GM21367 (cell line): ENCODE data around the gene NOD1.

ENCODE experiments used
- ATAC-seq: cut with Tn5 transposase; IDR thresholded peaks from one replicate; pipeline ENCODE4 v1.9.1; 2021; ENCODE audit not compliant: unreplicated experiment

NOD1 gene

GRCh38 chr7:30470771-30471170, 7.8 kb downstream of the NOD1 start:
- ATAC-seq, result no peak

- no peak for ATAC-seq
Measured at GRCh38 chr7:30470163-30470770, 8.3 kb downstream of the NOD1 start.

- ATAC-seq, result no peak
Measured at GRCh38 chr7:30469303-30469702, 9.3 kb downstream of the NOD1 start.

- no peak for ATAC-seq
Measured at GRCh38 chr7:30468791-30469190, 9.8 kb downstream of the NOD1 start.

- ATAC-seq, result no peak
Measured at GRCh38 chr7:30468041-30468440, 10.5 kb downstream of the NOD1 start.

- ATAC-seq, result no peak
Measured at GRCh38 chr7:30467271-30467670, 11.3 kb downstream of the NOD1 start.

- no peak for ATAC-seq
Measured at GRCh38 chr7:30466266-30466665, 12.3 kb downstream of the NOD1 start.

- ATAC-seq, result no peak
Measured at GRCh38 chr7:30465811-30466180, 12.8 kb downstream of the NOD1 start.

- no peak for ATAC-seq
Measured at GRCh38 chr7:30465046-30465810, 13.4 kb downstream of the NOD1 start.

GRCh38 chr7:30464231-30464671, 14.3 kb downstream of the NOD1 start:
- no peak for ATAC-seq

- peak; percentile 45 for ATAC-seq
Measured at GRCh38 chr7:30463405-30464145, 15.0 kb downstream of the NOD1 start.

GRCh38 chr7:30462179-30462578, 16.4 kb downstream of the NOD1 start:
- no peak for ATAC-seq

- ATAC-seq, result no peak
Measured at GRCh38 chr7:30460246-30460633, 18.3 kb downstream of the NOD1 start.

- no peak for ATAC-seq
Measured at GRCh38 chr7:30459591-30460245, 18.9 kb downstream of the NOD1 start.

- ATAC-seq, result no peak
Measured at GRCh38 chr7:30458311-30458710, 20.3 kb downstream of the NOD1 start.

- no peak for ATAC-seq
Measured at GRCh38 chr7:30453921-30454320, 24.7 kb downstream of the NOD1 start.

- no peak for ATAC-seq
Measured at GRCh38 chr7:30453016-30453415, 25.6 kb downstream of the NOD1 start.

GRCh38 chr7:30452280-30452930, 26.2 kb downstream of the NOD1 start:
- no peak for ATAC-seq

GRCh38 chr7:30451539-30452279, 26.9 kb downstream of the NOD1 start:
- no peak for ATAC-seq

- ATAC-seq, result no peak
Measured at GRCh38 chr7:30450983-30451497, 27.5 kb downstream of the NOD1 start.
